Ishikawa (cell line): Measurements from ENCODE around the gene RNF212B.

Experiments used
- CEBPB ChIP-seq: IDR thresholded peaks from 2 replicates; pipeline ENCODE4 v1.6.1; 2012
- CREB1 ChIP-seq: IDR thresholded peaks from 2 replicates; pipeline ENCODE4 v1.6.1; 2012; ENCODE audit warnings: low read depth
- EP300 ChIP-seq: IDR thresholded peaks from 2 replicates; pipeline ENCODE4 v1.6.1; 2012; ENCODE audit warnings: borderline replicate concordance
- FOXM1 ChIP-seq: IDR thresholded peaks from 2 replicates; pipeline ENCODE4 v1.6.1; 2012; ENCODE audit warnings: low read depth, borderline replicate concordance
- NFIC ChIP-seq: IDR thresholded peaks from 2 replicates; pipeline ENCODE4 v1.6.1; 2012
- TAF1 ChIP-seq: IDR thresholded peaks from 2 replicates; pipeline ENCODE4 v1.6.1; 2012; ENCODE audit warnings: low read depth, mild to moderate bottlenecking
- TEAD4 ChIP-seq: IDR thresholded peaks from 2 replicates; pipeline ENCODE4 v1.6.1; 2012
- YY1 ChIP-seq: IDR thresholded peaks from 2 replicates; pipeline ENCODE4 v1.6.1; 2012; ENCODE audit warnings: low read depth
- TF ChIP-seq, protein P1 (sequence below): IDR thresholded peaks from 2 replicates; pipeline ENCODE4 v1.6.1; 2012

DNA sequence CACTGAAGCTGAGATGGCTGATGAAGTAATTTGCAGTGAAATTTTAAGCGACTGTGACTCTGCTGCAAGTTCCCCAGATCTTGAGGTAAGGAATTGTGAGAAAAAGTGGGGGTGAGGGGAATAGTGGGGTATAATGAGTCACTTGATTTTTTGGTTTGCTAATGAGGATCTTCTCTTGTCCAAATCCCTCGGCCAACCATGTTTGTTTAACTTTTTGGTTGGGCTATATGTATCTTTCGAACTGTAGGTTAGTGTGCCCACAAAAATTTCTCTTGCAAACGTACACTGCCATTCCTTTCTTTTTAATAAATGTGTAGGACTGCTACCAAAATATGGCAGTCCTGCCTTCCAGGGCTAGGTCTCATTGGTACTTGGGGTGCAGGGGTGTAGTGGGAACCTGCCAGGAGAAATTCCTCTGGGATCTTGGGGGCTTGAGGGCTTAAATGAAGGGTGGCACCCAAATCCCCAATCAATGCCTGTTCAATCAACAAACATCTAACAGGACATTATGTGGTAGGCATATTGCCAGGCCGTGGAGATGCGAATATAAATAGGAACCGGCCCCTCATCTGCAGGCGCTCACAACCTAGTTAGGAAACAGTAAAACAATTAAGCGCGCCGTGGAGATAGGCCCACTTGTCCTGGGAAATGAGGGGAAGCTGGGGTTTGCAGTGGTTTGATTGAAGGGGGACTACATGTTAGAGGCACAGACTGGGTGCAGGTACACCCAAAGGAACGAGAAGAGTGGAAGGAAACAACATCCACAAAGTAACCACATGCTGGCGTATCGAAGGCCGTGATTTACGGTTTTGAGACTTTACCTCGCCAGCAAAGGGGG, 82.2 kb downstream of the RNF212B start:
- TF ChIP-seq EP300 = no peak
- TF ChIP-seq, protein P1, sequence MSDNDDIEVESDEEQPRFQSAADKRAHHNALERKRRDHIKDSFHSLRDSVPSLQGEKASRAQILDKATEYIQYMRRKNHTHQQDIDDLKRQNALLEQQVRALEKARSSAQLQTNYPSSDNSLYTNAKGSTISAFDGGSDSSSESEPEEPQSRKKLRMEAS = no peak
- no peak for TF ChIP-seq FOXM1
- TF ChIP-seq TEAD4 = no peak
- no peak for TF ChIP-seq NFIC
- TF ChIP-seq CREB1 = no peak
- TF ChIP-seq TAF1 = no peak
- TF ChIP-seq CEBPB = no peak
- no peak for TF ChIP-seq YY1
